Tibial nerve (tissue), 3 donors: ENCODE results near the gene ASTN2.

Source experiments
- CTCF ChIP-seq, 5 experiments: fragments of 200-600 bp in 3 of 5; fragments of 450-650 bp in 2 of 5; sonication (generic) in 3 of 5; IDR thresholded peaks; one replicate each; pipeline ENCODE4 v1.5.1; 2016 to 2019; ENCODE audit warnings: antibody characterized with exemption in 5 of 5, mild to moderate bottlenecking in 3 of 5, moderate library complexity in 2 of 5
- POLR2A ChIP-seq, 2 donors: fragments of 450-650 bp; IDR thresholded peaks; one replicate each; pipeline ENCODE4 v1.6.1; 2017; ENCODE audit warnings: antibody characterized with exemption in 2 of 2, mild to moderate bottlenecking in 2 of 2, moderate library complexity in 2 of 2

GRCh38 chr9:116493183-116493860 is 921.5 kb downstream of the ASTN2 start:
- TF ChIP-seq CTCF (IDR thresholded peaks at IDR 0.05) = no peak
- TF ChIP-seq POLR2A (IDR thresholded peaks at IDR 0.05) = no peak
